Endothelial cell of umbilical vein (primary cell): ENCODE data around the gene ME3. TPM values are rescaled to one million over a fixed set of nuclear protein-coding genes. Genes with fewer than 3 reads are reported as not detected.

ENCODE experiments used
- BruUV-seq: library from RNA; stranded (reverse); fragments of 400-500 nt; replicated peaks from 2 replicates; lab custom pipeline; 2021; lab: Mats Ljungman, UMichigan
- CTCF ChIA-PET: fragments of 300-600, 350-600 bp; sonication (Branson Sonifier 250); formaldehyde crosslinking; loops from one replicate; lab custom pipeline; 2021; ENCODE audit warnings: antibody characterized with exemption, inconsistent platforms; lab: Charles Lee
- POLR2A ChIA-PET: fragments of 300-600, 350-600 bp; sonication (Branson Sonifier 250); formaldehyde crosslinking; loops from one replicate; lab custom pipeline; 2021; ENCODE audit warnings: antibody characterized with exemption, inconsistent platforms; lab: Charles Lee
- DNase-seq: peaks from one replicate; pipeline ENCODE4 v3.0.0-alpha.2; 2011; ENCODE audit warnings: low read depth, low spot score
- FAIRE-seq: peaks from 2 replicates; lab custom pipeline; 2011; peaks lifted over from hg19 to GRCh38; lab: Jason Lieb, UNC
- H2AFZ ChIP-seq: 2 replicates; pipeline ENCODE4 v1.6.0; 2012; ENCODE audit warnings: low read depth, low read length, control low read depth, inconsistent platforms
- H3K27ac ChIP-seq: 2 replicates; pipeline ENCODE4 v1.5.1; 2011; ENCODE audit warnings: low read depth, mild to moderate bottlenecking, control low read depth, low read length, moderate library complexity; ENCODE audit not compliant: insufficient read depth
- H3K27me3 ChIP-seq, 2 experiments: 2 replicates each; pipeline versions ENCODE4 v1.6.0 to v1.6.1; 2011; ENCODE audit warnings: low read length in 2 of 2, mixed read lengths in 1 of 2; ENCODE audit not compliant: control insufficient read depth in 2 of 2, insufficient read depth in 2 of 2
- H3K36me3 ChIP-seq, 2 experiments: 2 replicates in 1 of 2; 3 replicates in 1 of 2; pipeline ENCODE4 v1.5.1; 2011; ENCODE audit warnings: low read length in 2 of 2, mild to moderate bottlenecking in 1 of 2, moderate library complexity in 1 of 2; ENCODE audit not compliant: control insufficient read depth in 2 of 2, insufficient read depth in 2 of 2; ENCODE audit errors: extremely low read depth in 1 of 2
- H3K4me1 ChIP-seq: 3 replicates; pipeline ENCODE4 v1.5.1; 2011; ENCODE audit warnings: mild to moderate bottlenecking, low read length; ENCODE audit not compliant: control insufficient read depth, insufficient read depth; ENCODE audit errors: extremely low read depth
- H3K4me2 ChIP-seq: 2 replicates; pipeline ENCODE4 v1.6.1; 2011; ENCODE audit warnings: low read length, control low read depth, mixed read lengths; ENCODE audit not compliant: insufficient read depth
- H3K4me3 ChIP-seq, 3 experiments: fragments of 200-600 bp in 1 of 3; sonication (generic), shearing (Covaris generic) in 1 of 3; replicated peaks in 1 of 3; 2 replicates each; pipeline ENCODE4 v1.5.1; 2011 to 2016; ENCODE audit warnings: control low read depth in 3 of 3, low read length in 3 of 3, mild to moderate bottlenecking in 2 of 3, inconsistent platforms in 1 of 3, low read depth in 1 of 3, moderate library complexity in 1 of 3; ENCODE audit not compliant: insufficient read depth in 1 of 3
- H3K79me2 ChIP-seq: 2 replicates; pipeline ENCODE4 v1.6.0; 2012; ENCODE audit warnings: low read length, inconsistent platforms; ENCODE audit not compliant: control insufficient read depth, insufficient read depth
- H3K9ac ChIP-seq: replicated peaks from 2 replicates; pipeline ENCODE3; 2011; ENCODE audit warnings: low read length, control low read depth; ENCODE audit not compliant: insufficient read depth; ENCODE audit errors: extremely low read depth
- H3K9me1 ChIP-seq: replicated peaks from 3 replicates; pipeline ENCODE4 v1.6.0; 2011; ENCODE audit warnings: mild to moderate bottlenecking, low read length; ENCODE audit not compliant: control insufficient read depth, insufficient read depth; ENCODE audit errors: extremely low read depth
- H3K9me3 ChIP-seq: replicated peaks from 2 replicates; pipeline ENCODE4 v1.5.1; 2012; ENCODE audit warnings: low read length, inconsistent platforms; ENCODE audit not compliant: control insufficient read depth, insufficient read depth
- H4K20me1 ChIP-seq: replicated peaks from 2 replicates; pipeline ENCODE3; 2011; ENCODE audit warnings: mild to moderate bottlenecking, low read length; ENCODE audit not compliant: control insufficient read depth, insufficient read depth; ENCODE audit errors: extremely low read depth
- EZH2 ChIP-seq: IDR thresholded peaks from 2 replicates; pipeline ENCODE4 v1.6.1; 2012; ENCODE audit warnings: borderline replicate concordance, low read depth, mild to moderate bottlenecking, moderate library complexity, low read length, inconsistent platforms; ENCODE audit not compliant: severe bottlenecking
- FOS ChIP-seq: IDR thresholded peaks from 2 replicates; pipeline ENCODE4 v1.6.1; 2011; ENCODE audit warnings: mild to moderate bottlenecking, low read length, moderate library complexity, borderline replicate concordance; ENCODE audit not compliant: insufficient read depth
- JUN ChIP-seq: IDR thresholded peaks from 2 replicates; pipeline ENCODE4 v1.6.1; 2011; ENCODE audit warnings: borderline replicate concordance, low read depth; ENCODE audit not compliant: insufficient read length, insufficient read depth
- MYC ChIP-seq: IDR thresholded peaks from one replicate; pipeline ENCODE4 v1.6.1; 2011; ENCODE audit warnings: mild to moderate bottlenecking, low read depth, low read length
- POLR2A ChIP-seq: IDR thresholded peaks from 2 replicates; pipeline ENCODE4 v1.6.1; 2012; ENCODE audit warnings: low read depth, mild to moderate bottlenecking, control low read depth, low read length
- POLR2AphosphoS5 ChIP-seq: IDR thresholded peaks from 2 replicates; pipeline ENCODE4 v1.6.1; 2012; ENCODE audit warnings: low read depth, mild to moderate bottlenecking, control low read depth, low read length, moderate library complexity; ENCODE audit not compliant: insufficient read depth
- dilution Hi-C: fragments of 300-500 bp; cut with MboI; formaldehyde crosslinking; loops from one replicate; pipeline ENCODE4 v1.15.0; 2019; ENCODE audit warnings: low sequenced_read_pairs; ENCODE audit not compliant: extremely low pct_ligation_motif_present
- intact Hi-C: fragments of 100-400 bp; cut with micrococcal nuclease; formaldehyde crosslinking; loops from one replicate; pipeline ENCODE4 v1.10.0; 2022
- polyA plus RNA-seq, 4 experiments: library from polyadenylated mRNA; depleted of rRNA in 3 of 4; stranded (reverse) in 3 of 4; unstranded in 1 of 4; fragments of >200 nt; gene quantifications; 2 replicates each; pipeline versions ENCODE4 v1.2.1 to v1.2.3, GENCODE V29; 2011 to 2012; ENCODE audit warnings: missing spikeins in 1 of 4
- total RNA-seq: library from RNA; stranded (reverse); gene quantifications from 2 replicates; pipeline ENCODE4 v1.2.3, GENCODE V29; 2021
- TF ChIP-seq, protein P1 (sequence below), 2 donors: IDR thresholded peaks; 1 replicate in 1 of 2; 2 replicates in 1 of 2; pipeline ENCODE4 v1.5.1; 2011; ENCODE audit warnings: low read length in 2 of 2, mild to moderate bottlenecking in 2 of 2, moderate library complexity in 2 of 2, control low read depth in 1 of 2, inconsistent platforms in 1 of 2, low read depth in 1 of 2; ENCODE audit not compliant: insufficient read depth in 1 of 2; ENCODE audit errors: extremely low read depth in 1 of 2
- TF ChIP-seq, protein P2 (sequence below): IDR thresholded peaks from 2 replicates; pipeline ENCODE4 v1.6.1; 2011; ENCODE audit not compliant: insufficient read depth, insufficient read length

ME3 gene
- total and polyA plus RNA-seq, 2 donors (not counting 3 experiments of a cell fraction or from before 2014, with no cell fraction given): 26.9 to 30.4 TPM

DNA sequence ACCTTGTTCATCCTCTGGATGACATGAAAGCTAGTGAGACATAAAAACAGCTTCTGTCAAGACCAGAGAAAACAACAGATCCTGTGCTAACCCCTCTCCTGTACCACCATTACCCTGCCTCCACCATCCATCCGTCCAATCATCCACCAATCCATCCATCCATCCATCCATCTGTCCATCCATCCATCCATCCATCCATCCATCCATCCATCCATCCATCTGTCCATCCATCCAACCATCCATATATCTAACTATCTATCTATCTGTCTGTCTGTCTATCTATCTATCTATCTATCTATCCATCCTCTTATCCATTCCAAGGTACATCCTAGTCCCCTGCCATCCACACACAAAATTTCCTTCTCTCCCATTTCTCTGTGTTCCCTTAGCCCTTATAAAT, 46.6 kb upstream of the ME3 start:
- Histone ChIP-seq H4K20me1 (no peaks in the 10 kb centered on the region), H3K9me1 (no peaks in the 10 kb centered on the region), H2AFZ (no peak overlapping the region), H3K27ac (peak overlapping the region; percentile 87), H3K9ac (no peak overlapping the region), H3K9me3 (no peaks in the 10 kb centered on the region), H3K4me1 (peaks cover 31% of the 10 kb centered on the region), H3K4me2 (no peak overlapping the region), H3K36me3 (no peaks in the 10 kb centered on the region), H3K79me2 (no peaks in the 10 kb centered on the region), H3K4me3 (no peak overlapping the region), H3K27me3 (no peaks in the 10 kb centered on the region)
- DNase-seq (no peak), FAIRE-seq (no peak)
- ChIA-PET POLR2A (interaction anchor here (0.6 kb wide), 1 partner anchor 544 kb away, joined by 3 read pairs; no protein-coding TSS in a partner anchor), CTCF (interaction anchor here (1.0 to 2.3 kb wide), 9 partner anchors 12 to 262 kb away, joined by 3 to 9 read pairs (median 4); no protein-coding TSS in a partner anchor)
- intact Hi-C loops: loop anchor here (1.0 kb wide), 1 partner anchor 47 kb away; the partner anchor contains the start of gene ME3
- no TSS peak for BruUV-seq
- TF ChIP-seq POLR2AphosphoS5 (no peak), JUN (no peak), EZH2 (no peak), POLR2A (no peak), FOS (no peak), MYC (no peak)
- TF ChIP-seq, protein P1, sequence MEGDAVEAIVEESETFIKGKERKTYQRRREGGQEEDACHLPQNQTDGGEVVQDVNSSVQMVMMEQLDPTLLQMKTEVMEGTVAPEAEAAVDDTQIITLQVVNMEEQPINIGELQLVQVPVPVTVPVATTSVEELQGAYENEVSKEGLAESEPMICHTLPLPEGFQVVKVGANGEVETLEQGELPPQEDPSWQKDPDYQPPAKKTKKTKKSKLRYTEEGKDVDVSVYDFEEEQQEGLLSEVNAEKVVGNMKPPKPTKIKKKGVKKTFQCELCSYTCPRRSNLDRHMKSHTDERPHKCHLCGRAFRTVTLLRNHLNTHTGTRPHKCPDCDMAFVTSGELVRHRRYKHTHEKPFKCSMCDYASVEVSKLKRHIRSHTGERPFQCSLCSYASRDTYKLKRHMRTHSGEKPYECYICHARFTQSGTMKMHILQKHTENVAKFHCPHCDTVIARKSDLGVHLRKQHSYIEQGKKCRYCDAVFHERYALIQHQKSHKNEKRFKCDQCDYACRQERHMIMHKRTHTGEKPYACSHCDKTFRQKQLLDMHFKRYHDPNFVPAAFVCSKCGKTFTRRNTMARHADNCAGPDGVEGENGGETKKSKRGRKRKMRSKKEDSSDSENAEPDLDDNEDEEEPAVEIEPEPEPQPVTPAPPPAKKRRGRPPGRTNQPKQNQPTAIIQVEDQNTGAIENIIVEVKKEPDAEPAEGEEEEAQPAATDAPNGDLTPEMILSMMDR (IDR thresholded peaks at IDR 0.05; ENCODE audit: extremely low read depth in 1 of 2, insufficient read depth in 1 of 2, low read depth in 1 of 2, low read length in 2 of 2): no peak
- TF ChIP-seq, protein P2, sequence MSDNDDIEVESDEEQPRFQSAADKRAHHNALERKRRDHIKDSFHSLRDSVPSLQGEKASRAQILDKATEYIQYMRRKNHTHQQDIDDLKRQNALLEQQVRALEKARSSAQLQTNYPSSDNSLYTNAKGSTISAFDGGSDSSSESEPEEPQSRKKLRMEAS: no peak
- dilution Hi-C loops: no loop called here
